ENCODE data around the gene MIPOL1. TPM values are rescaled to one million over a fixed set of nuclear protein-coding genes. Genes with fewer than 3 reads are reported as not detected.

The MIPOL1 gene
- total RNA-seq, 1 donor from 2014 or later = 8.9 TPM

GRCh38 chr14:37597538-37597913 is 399.8 kb downstream of the MIPOL1 start:
- no peaks in the 10 kb centered on the region for H3K9me3 ChIP-seq (replicated peaks)
- H3K4me1 ChIP-seq = peaks cover 49% of the 10 kb centered on the region
- H3K36me3 ChIP-seq = no peaks in the 10 kb centered on the region
- no peak overlapping the region for H3K27ac ChIP-seq (replicated peaks)
- no peak for TF ChIP-seq CTCF (IDR thresholded peaks at IDR 0.05; ENCODE audit: borderline replicate concordance)
- intact Hi-C loops (cut with micrococcal nuclease) = no loop called here
- no peak for DNase-seq
- H3K27me3 ChIP-seq (ENCODE audit: low read depth) = peaks cover 100% of the 10 kb centered on the region
- H3K4me3 ChIP-seq = no peak overlapping the region

GRCh38 chr14:37597914-37598746 is 400.4 kb downstream of the MIPOL1 start:
- intact Hi-C loops (cut with micrococcal nuclease) = no loop called here
- H3K36me3 ChIP-seq = no peaks in the 10 kb centered on the region
- peaks cover 49% of the 10 kb centered on the region for H3K4me1 ChIP-seq
- no peak for TF ChIP-seq CTCF (IDR thresholded peaks at IDR 0.05; ENCODE audit: borderline replicate concordance)
- peaks cover 100% of the 10 kb centered on the region for H3K27me3 ChIP-seq (ENCODE audit: low read depth)
- no peak for DNase-seq
- no peak overlapping the region for H3K27ac ChIP-seq (replicated peaks)
- no peaks in the 10 kb centered on the region for H3K9me3 ChIP-seq (replicated peaks)
- H3K4me3 ChIP-seq = peak overlapping the region; percentile 43

GRCh38 chr14:37598747-37599506 is 401.2 kb downstream of the MIPOL1 start:
- H3K36me3 ChIP-seq = no peaks in the 10 kb centered on the region

GRCh38 chr14:37599507-37600368 is 402.0 kb downstream of the MIPOL1 start:
- DNase-seq = no peak
- TF ChIP-seq CTCF (IDR thresholded peaks at IDR 0.05; ENCODE audit: borderline replicate concordance) = no peak
- H3K27me3 ChIP-seq (ENCODE audit: low read depth) = peaks cover 100% of the 10 kb centered on the region
- H3K27ac ChIP-seq (replicated peaks) = no peak overlapping the region
- peaks cover 39% of the 10 kb centered on the region for H3K4me1 ChIP-seq
- intact Hi-C loops (cut with micrococcal nuclease) = no loop called here
- H3K9me3 ChIP-seq (replicated peaks) = no peaks in the 10 kb centered on the region
- H3K36me3 ChIP-seq = no peaks in the 10 kb centered on the region
- H3K4me3 ChIP-seq = peak overlapping the region; percentile 42

More at GRCh38 chr14:37598747-37599506, 401.2 kb downstream of the MIPOL1 start:
- Histone ChIP-seq H3K4me1 (peaks cover 47% of the 10 kb centered on the region), H3K9me3 (replicated peaks) (no peaks in the 10 kb centered on the region), H3K27me3 (ENCODE audit: low read depth) (peaks cover 100% of the 10 kb centered on the region), H3K27ac (replicated peaks) (no peak overlapping the region), H3K4me3 (peak overlapping the region; percentile 43)
- DNase-seq = no peak
- intact Hi-C loops (cut with micrococcal nuclease) = no loop called here
- TF ChIP-seq CTCF (IDR thresholded peaks at IDR 0.05; ENCODE audit: borderline replicate concordance) = no peak
